ENCODE measurements around the gene LRRTM3.

The LRRTM3 gene

GRCh38 chr10:66931949-66932343 is 6.1 kb downstream of the LRRTM3 start:
- peak in 32 of 51 donors; percentile 2 to 80 (median 27) for DNase-seq

- DNase-seq: no peak
Observed at GRCh38 chr10:66934711-66935110, 8.9 kb downstream of the LRRTM3 start.

- DNase-seq: peak in 2 of 51 donors; percentile 1 to 49
Observed at GRCh38 chr10:66940965-66941364, 15.1 kb downstream of the LRRTM3 start.

GRCh38 chr10:66941491-66941890 is 15.7 kb downstream of the LRRTM3 start:
- peak in 37 of 51 donors; percentile 2 to 79 (median 45) for DNase-seq

GRCh38 chr10:66942407-66942806 is 16.6 kb downstream of the LRRTM3 start:
- DNase-seq: no peak

- no peak for DNase-seq
Observed at GRCh38 chr10:66943590-66943989, 17.8 kb downstream of the LRRTM3 start.

- DNase-seq: no peak
Observed at GRCh38 chr10:66951896-66952295, 26.1 kb downstream of the LRRTM3 start.

- DNase-seq: no peak
Observed at GRCh38 chr10:66958466-66958865, 32.6 kb downstream of the LRRTM3 start.

GRCh38 chr10:66964946-66965345 is 39.1 kb downstream of the LRRTM3 start:
- DNase-seq: no peak

GRCh38 chr10:66980246-66980815 is 54.5 kb downstream of the LRRTM3 start:
- DNase-seq: no peak

GRCh38 chr10:66981361-66982052 is 55.7 kb downstream of the LRRTM3 start:
- no peak for DNase-seq

- no peak for DNase-seq
Observed at GRCh38 chr10:66982053-66982420, 56.2 kb downstream of the LRRTM3 start.

GRCh38 chr10:66982792-66983474 is 57.1 kb downstream of the LRRTM3 start:
- peak in 9 of 51 donors; percentile 3 to 20 (median 12) for DNase-seq

GRCh38 chr10:66983475-66983818 is 57.6 kb downstream of the LRRTM3 start:
- DNase-seq: no peak

- DNase-seq: no peak
Observed at GRCh38 chr10:66990143-66990830, 64.5 kb downstream of the LRRTM3 start.

GRCh38 chr10:66996996-66997395 is 71.2 kb downstream of the LRRTM3 start:
- DNase-seq: no peak

- DNase-seq: peak in 1 of 51 donors; percentile 1
Observed at GRCh38 chr10:66999762-67000545, 74.1 kb downstream of the LRRTM3 start.

- no peak for DNase-seq
Observed at GRCh38 chr10:67004690-67005089, 78.9 kb downstream of the LRRTM3 start.

- no peak for DNase-seq
Observed at GRCh38 chr10:67005981-67006380, 80.1 kb downstream of the LRRTM3 start.

- no peak for DNase-seq
Observed at GRCh38 chr10:67011480-67011879, 85.6 kb downstream of the LRRTM3 start.

- DNase-seq: no peak
Observed at GRCh38 chr10:67011981-67012380, 86.1 kb downstream of the LRRTM3 start.

GRCh38 chr10:67015225-67015624 is 89.4 kb downstream of the LRRTM3 start:
- no peak for DNase-seq
